Retinal pigment epithelial cell (primary cell): ENCODE data around the gene MCL1.

Experiments
- DNase-seq: peaks from one replicate; pipeline ENCODE4 v3.0.0-alpha.2; 2010; ENCODE audit warnings: low read depth
- H3K4me3 ChIP-seq: 2 replicates; pipeline ENCODE4 v1.5.1; 2011; ENCODE audit warnings: mild to moderate bottlenecking, low read length, control low read depth, moderate library complexity
- CTCF ChIP-seq: conservative IDR thresholded peaks from 2 replicates; pipeline ENCODE4 v1.5.1; 2011; ENCODE audit warnings: low read depth, low read length, control low read depth, inconsistent platforms

The MCL1 gene

GRCh38 chr1:150560576-150561253, 18.7 kb downstream of the MCL1 start:
- DNase-seq: no peak
- TF ChIP-seq CTCF: peak; percentile 84
- H3K4me3 ChIP-seq: peak overlapping the region; percentile 68

GRCh38 chr1:150560011-150560438, 19.4 kb downstream of the MCL1 start:
- DNase-seq: no peak
- TF ChIP-seq CTCF: peak; percentile 98
- H3K4me3 ChIP-seq: no peak overlapping the region

GRCh38 chr1:150559656-150560010, 19.8 kb downstream of the MCL1 start:
- H3K4me3 ChIP-seq: no peak overlapping the region
- DNase-seq: no peak
- TF ChIP-seq CTCF: no peak

GRCh38 chr1:150558761-150559655, 20.4 kb downstream of the MCL1 start:
- TF ChIP-seq CTCF: no peak
- H3K4me3 ChIP-seq: no peak overlapping the region
- DNase-seq: no peak

GRCh38 chr1:150558303-150558704, 21.1 kb downstream of the MCL1 start:
- no peak for DNase-seq
- TF ChIP-seq CTCF: no peak
- no peak overlapping the region for H3K4me3 ChIP-seq

- TF ChIP-seq CTCF: no peak
- DNase-seq: no peak
- H3K4me3 ChIP-seq: no peak overlapping the region
Measured at GRCh38 chr1:150557813-150558212, 21.6 kb downstream of the MCL1 start.
